ENCODE results near the gene BUB1. TPM values are rescaled to one million over a fixed set of nuclear protein-coding genes. Genes with fewer than 3 reads are reported as not detected.

Gene BUB1
- total RNA-seq, 1 experiment from 2014 or later: 80.2 TPM

GRCh38 chr2:110639972-110640371, 37.9 kb downstream of the BUB1 start:
- RAD21 ChIA-PET (ENCODE audit: low non-redundant PET in 1 of 2, low total read pairs in 2 of 2, uncharacterized antibody in 2 of 2, unreplicated experiment in 2 of 2): no interaction called here
- Histone ChIP-seq H4K20me1 (ENCODE audit: insufficient read depth) (no peaks in the 10 kb centered on the region), H3K27ac (ENCODE audit: low read depth, low read length) (no peak overlapping the region), H3K4me3 (replicated peaks in 1 of 2; ENCODE audit: low read depth in 1 of 2, low read length in 2 of 2) (no peak overlapping the region), H2AFZ (ENCODE audit: low read depth, low read length, poor library complexity, severe bottlenecking) (no peak overlapping the region), H3K79me2 (ENCODE audit: insufficient read depth, low read length) (peaks cover 34% of the 10 kb centered on the region), H3K9me3 (ENCODE audit: control insufficient read depth in 1 of 2, insufficient read depth in 1 of 2, low read depth in 1 of 2, low read length in 2 of 2) (no peaks in the 10 kb centered on the region), H3K4me2 (ENCODE audit: low read length) (no peak overlapping the region), H3K4me1 (ENCODE audit: control insufficient read depth in 1 of 2, insufficient read depth in 2 of 2, low read length in 2 of 2) (no peaks in the 10 kb centered on the region), H3K9ac (ENCODE audit: low read length) (no peak overlapping the region), H3K36me3 (ENCODE audit: control insufficient read depth in 1 of 2, insufficient read depth in 2 of 2, low read length in 2 of 2) (peaks cover 39 to 59% of the 10 kb centered on the region in 2 experiments), H3K9me2 (ENCODE audit: insufficient read depth) (no peaks in the 10 kb centered on the region), H3K27me3 (ENCODE audit: insufficient read depth, low read length) (no peaks in the 10 kb centered on the region)
- intact Hi-C loops (cut with micrococcal nuclease): no loop called here
- CTCF ChIA-PET: no interaction called here
- no peak for ATAC-seq
- DNase-seq (ENCODE audit: low read depth, low spot score): no peak
- POLR2A ChIA-PET: no interaction called here
- BruUV-seq (replicated peaks): no TSS peak
- no peak for TF ChIP-seq POLR2AphosphoS5 (IDR thresholded peaks at IDR 0.05; ENCODE audit: low read depth, low read length)
- no peak for TF ChIP-seq TCF7L2 (IDR thresholded peaks at IDR 0.05; ENCODE audit: borderline replicate concordance, extremely low read depth, insufficient read depth, insufficient read length)
- TF ChIP-seq ZNF274 (IDR thresholded peaks at IDR 0.05; ENCODE audit: low read depth, low read length): no peak
- TF ChIP-seq ZFX (IDR thresholded peaks at IDR 0.05): no peak
- no peak for TF ChIP-seq ATF3 (IDR thresholded peaks at IDR 0.05)
- no peak for TF ChIP-seq EZH2phosphoT487 (IDR thresholded peaks at IDR 0.05; ENCODE audit: borderline replicate concordance)
- no peak for TF ChIP-seq POLR2A (IDR thresholded peaks at IDR 0.05; ENCODE audit: borderline replicate concordance, extremely low read depth, insufficient read depth, insufficient read length)
- no peak for TF ChIP-seq ZBTB33 (IDR thresholded peaks at IDR 0.05; ENCODE audit: extremely low read depth, insufficient replicate concordance, low read length)
- TF ChIP-seq CTCF (IDR thresholded peaks at IDR 0.05 in 2 of 3, conservative IDR thresholded peaks at IDR 0.05 in 1 of 3; ENCODE audit: borderline replicate concordance in 1 of 3, insufficient read depth in 1 of 3, low read depth in 2 of 3, low read length in 2 of 3): no peak
- no peak for TF ChIP-seq MAX (IDR thresholded peaks at IDR 0.05)
- TF ChIP-seq REST (IDR thresholded peaks at IDR 0.05; ENCODE audit: low read depth): no peak
- no peak for TF ChIP-seq FOSL1 (IDR thresholded peaks at IDR 0.05; ENCODE audit: low read depth)
